Fibroblast of skin of right quadriceps (primary cell): ENCODE measurements around the gene DAB1.
"Not testable (repeated sequence)": the region's sequence is repeated elsewhere in the genome, so short reads cannot be mapped to it uniquely, and the experiment has no call there.

Source experiments
- DNase-seq: peaks from one replicate; pipeline ENCODE4 v3.0.0-alpha.2; 2013

The DAB1 gene

GRCh38 chr1:57269630-57270225 is 154.1 kb downstream of the DAB1 start:
- no peak for DNase-seq

DNA sequence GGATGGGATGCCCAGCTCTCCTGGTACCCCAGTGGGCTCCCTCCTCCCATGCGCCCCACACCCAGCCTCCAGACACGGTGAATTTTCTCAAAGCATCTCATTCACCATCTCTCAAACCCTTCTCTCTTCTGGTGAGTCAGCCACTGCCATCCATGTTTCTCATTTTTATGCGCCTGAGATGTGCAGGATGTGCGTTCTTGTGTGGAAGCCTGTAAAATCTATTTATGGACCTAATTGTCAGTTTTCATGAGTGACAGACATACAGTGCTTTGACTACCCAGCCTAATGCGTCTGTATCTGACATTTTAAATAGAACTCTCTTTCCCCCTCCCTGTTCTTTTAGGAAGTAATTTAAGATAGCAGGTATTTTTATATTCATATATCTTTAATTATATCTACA is 158.8 kb downstream of the DAB1 start:
- DNase-seq = no peak

GRCh38 chr1:57262472-57262871 is 161.4 kb downstream of the DAB1 start:
- no peak for DNase-seq

DNA sequence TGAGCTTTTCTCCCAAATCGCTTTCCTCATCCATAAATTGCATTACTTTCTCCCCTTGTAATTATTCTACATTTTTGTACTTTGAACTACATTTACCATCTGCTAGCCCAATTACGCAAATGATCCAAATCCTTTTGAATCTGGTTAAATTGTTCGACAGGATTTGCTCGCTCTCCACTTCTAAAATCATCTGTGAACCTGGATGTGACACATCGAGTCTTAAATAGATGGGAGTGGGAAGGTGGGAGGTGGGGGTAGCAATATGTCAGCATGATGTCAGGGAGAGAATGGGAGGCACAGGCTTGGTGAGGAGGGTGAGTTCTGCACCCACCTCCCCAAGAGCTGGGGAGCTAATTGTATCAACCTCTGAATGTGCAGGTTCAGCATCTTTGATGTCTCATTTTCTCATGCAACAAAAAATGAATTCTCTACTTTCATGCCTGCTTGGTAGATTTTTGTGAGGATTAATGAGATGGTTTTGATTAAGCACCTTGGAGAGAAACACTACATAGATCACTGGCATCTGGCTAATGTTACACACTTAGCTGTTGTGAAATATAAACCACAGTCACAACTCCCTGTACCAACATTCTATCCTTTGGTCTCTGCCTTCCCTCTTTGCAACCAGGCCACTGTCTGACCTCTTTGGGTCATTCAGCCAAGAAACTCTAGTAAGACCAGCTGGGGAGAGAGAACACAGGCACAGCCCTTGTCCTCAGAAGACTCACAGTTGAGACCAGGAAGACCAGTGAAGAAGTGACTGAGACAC is 165.1 kb downstream of the DAB1 start:
- DNase-seq = peak; percentile 25

DNA sequence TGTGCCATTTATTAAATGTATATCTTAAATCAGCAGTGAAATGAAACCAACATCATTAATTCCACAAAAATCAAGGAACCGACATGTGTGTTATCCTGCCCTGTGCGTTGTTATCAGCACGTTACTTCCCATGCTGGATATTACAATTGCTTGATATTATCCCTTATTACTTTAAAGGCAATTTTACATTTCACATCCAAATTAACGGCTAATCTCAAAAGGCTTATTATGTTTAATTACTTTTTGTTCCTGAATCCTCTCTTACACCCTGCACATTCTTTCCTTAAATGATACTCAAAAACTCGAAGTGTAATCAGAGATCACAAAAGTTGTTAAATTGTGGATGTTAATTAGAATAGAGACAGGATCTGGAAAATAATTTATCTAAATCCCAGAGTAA is 167.9 kb downstream of the DAB1 start:
- no peak for DNase-seq

DNA sequence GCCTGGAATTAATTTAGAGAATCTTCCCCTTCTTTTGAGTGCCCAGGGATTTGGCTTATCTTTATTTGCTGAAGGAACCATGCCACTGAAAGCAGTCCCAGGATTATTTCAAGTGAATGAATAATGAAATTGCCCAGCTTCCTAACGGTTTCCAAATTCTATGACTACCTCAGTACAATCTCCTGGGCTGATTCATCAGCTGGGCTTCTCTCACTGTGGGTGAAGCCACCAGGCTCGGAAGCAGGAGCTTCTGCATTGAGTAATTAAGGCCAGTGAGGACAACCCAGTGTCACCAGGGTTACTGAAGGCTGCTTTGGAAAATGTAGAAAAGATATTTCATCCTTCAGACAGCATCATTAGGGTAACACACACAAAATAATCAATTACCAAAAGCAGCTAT is 169.8 kb downstream of the DAB1 start:
- peak; percentile 72 for DNase-seq

- DNase-seq = peak; percentile 6
Observed at GRCh38 chr1:57252597-57253294, 171.1 kb downstream of the DAB1 start.

GRCh38 chr1:57250021-57250420 is 173.8 kb downstream of the DAB1 start:
- no peak for DNase-seq

DNA sequence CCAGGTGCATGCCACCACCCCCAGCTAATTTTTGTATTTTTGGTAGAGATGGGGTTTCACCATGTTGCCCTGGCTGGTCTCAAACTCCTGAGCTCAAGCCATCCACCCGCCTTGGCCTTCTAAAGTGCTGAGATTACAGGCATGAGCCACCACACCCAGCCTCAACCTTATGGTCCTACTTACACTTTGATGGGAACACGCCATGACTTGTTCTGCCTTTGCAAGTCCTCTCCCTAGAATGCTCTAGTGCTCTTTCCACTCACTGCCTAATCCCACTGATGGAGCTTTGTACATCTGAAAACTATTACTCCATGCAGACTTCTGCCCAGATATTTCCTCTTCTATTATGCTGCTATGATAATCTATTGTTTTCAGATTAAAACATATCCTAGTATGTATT is 174.3 kb downstream of the DAB1 start:
- no peak for DNase-seq

DNA sequence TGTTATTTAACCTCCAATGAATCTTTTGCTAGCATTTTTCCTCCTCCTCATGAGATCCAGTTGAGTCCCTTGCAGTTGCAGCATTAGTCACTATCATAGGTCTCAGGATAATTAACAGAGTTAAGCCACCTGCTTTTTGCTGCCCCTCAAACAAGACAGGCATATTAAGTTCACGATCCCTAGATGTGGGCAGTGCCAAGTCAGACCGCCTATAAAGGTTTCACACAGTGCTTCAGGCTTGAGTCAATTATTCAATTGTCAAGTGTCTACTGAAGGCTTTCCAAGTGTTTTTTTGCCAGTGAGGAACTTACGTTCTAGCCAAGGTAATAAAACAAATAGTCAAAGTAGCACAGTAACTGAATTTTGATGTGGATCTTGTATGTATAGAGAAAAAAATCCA is 175.0 kb downstream of the DAB1 start:
- DNase-seq = no peak

GRCh38 chr1:57238233-57238781 is 185.6 kb downstream of the DAB1 start:
- DNase-seq = no peak

GRCh38 chr1:57235730-57236510 is 187.9 kb downstream of the DAB1 start:
- DNase-seq = no peak

DNA sequence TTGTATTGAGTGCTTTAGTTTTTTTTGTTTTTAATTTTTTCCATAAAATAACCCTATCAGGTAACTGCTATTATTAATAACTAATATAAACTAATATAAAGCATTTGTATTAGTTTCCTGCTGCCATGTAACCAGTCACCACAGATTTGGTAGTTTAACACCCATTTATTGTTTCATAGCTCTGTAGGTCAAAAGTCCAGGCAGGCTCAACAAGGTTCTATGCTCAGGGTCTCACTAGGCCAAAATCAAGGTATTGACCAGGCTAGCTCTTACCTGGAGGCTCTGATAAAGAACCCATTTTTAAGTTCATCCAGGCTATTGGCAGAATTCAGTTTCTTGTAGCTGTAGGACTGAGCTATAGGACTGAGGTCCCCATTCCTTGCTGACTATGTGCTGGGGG is 189.4 kb downstream of the DAB1 start:
- no peak for DNase-seq

DNA sequence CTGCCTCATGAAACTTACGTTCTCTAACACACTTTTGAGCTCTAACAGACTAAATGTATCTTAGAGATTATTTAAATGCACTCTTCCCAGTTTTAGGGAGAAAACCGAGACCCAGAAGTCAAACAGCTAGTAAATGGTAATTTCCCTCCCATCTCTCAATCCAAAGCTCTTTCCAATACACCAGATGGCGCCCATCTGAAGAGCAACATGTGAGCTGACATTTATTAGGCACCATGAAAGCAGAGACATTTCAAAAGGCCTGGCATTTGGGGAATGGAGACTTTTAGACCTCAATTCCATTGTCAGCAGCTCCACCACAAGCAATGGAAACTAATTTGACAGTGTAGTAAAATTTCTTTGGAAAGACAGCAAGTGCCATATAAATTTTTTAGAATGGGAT is 191.4 kb downstream of the DAB1 start:
- DNase-seq = no peak

DNA sequence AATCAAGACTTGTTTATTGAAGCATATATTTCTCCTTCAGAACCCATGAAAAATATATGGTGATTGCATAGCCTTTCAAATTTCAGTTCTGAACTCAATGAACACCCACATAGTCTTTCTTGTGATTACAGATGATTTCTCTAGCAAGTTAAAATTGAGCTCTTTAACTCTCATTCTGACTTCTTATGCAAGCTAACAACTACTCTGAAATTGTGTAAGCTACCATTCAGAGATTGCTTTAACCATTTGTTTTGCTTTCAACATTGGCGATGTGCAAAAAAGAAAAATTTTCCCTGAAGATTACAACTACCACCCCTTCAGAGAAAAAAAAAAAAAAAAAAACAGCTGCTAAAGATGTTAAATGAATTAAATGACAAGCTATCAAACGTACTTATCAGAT is 193.9 kb downstream of the DAB1 start:
- DNase-seq = no peak

GRCh38 chr1:57229076-57229475 is 194.8 kb downstream of the DAB1 start:
- no peak for DNase-seq

DNA sequence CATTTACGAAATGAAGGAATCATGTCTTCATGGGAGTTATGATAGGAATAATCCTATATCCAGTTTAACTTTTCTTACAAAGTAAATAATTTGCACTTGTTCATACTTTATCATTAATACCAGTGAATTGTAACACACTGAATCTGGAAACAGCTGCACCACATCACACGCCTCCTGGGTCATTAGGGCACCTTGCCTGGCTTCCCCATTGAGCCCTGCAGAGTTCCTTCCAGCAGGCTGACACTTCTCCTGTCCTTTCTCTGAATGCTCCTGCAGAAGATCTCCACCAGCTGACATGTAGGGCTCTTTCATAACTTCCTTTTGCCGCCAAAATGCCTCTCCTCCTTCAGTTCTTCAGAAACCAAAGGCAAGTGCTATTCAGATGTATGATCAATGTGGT is 201.1 kb downstream of the DAB1 start:
- no peak for DNase-seq

DNA sequence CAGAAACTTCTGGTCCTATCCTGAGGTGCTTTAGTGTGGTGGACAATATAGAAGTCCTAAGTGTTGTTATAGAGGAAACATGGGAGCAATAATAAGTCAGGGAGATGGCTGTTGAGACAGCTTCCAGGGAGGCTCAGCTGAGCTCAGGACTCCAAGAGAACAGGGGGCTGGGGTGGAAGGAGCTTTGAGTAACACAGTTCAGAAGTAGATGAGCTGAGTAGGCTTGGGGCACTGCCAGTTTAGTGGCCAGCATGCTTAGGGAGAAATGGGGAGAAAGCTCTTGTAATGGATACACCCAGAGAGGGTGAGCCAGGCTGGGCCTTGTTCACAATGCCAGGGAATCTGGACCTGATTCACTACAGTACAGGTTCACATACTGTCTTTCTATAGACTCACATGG is 201.6 kb downstream of the DAB1 start:
- DNase-seq = no peak

- DNase-seq = not testable (repeated sequence)
Observed at GRCh38 chr1:57220905-57221304, 203.0 kb downstream of the DAB1 start.

DNA sequence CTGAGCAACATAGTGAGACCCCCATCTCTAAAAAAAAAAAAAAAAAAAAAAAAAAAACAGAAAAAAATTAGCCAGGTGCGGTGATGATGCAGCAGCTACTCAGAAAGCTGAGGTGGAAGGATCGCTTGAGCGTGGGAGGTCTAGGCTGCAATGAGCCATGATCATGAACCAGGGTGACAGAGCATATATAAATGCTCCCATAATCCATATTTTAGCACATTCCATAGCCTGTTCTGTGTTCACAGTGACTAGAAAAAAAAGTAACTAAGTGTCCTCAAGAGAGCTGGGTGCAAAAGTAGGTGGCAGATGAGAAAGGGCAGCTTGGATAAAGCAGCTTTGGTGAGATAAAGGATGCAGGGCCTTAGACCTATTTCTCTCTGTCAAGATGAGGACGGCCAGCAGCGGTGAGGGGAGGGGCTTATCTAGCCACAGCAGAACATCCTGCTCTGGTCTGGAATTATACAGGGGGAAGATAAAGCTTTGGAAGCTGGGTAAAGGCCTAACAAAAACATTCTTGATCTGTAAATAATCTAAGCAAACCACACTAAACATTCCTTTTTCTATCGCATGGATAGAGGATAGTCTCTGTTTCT is 205.3 kb downstream of the DAB1 start:
- peak; percentile 9 for DNase-seq

- no peak for DNase-seq
Observed at GRCh38 chr1:57217905-57218304, 206.0 kb downstream of the DAB1 start.

GRCh38 chr1:57214951-57215575 is 208.8 kb downstream of the DAB1 start:
- no peak for DNase-seq
